OCI-LY1 (cell line): ENCODE results near the gene ADTRP.

ENCODE experiments used
- CTCF ChIP-seq: fragments of 200-600 bp; sonication (generic), shearing (Covaris generic); IDR thresholded peaks from 2 replicates; pipeline ENCODE4 v1.5.1; 2017; ENCODE audit warnings: mild to moderate bottlenecking, antibody characterized with exemption, low read length, moderate library complexity, mixed read lengths
- EZH2 ChIP-seq: fragments of 200-600 bp; sonication (generic), shearing (Covaris generic); IDR thresholded peaks from 2 replicates; pipeline ENCODE4 v1.8.0; 2017; ENCODE audit warnings: borderline replicate concordance, mixed run types, mild to moderate bottlenecking, antibody characterized with exemption, low read length, moderate library complexity, mixed read lengths

- TF ChIP-seq EZH2, result no peak
- no peak for TF ChIP-seq CTCF
Observed at GRCh38 chr6:11711984-11712711, 66.5 kb downstream of the ADTRP start.
